Neural cell (in vitro differentiated cells): ENCODE measurements around the gene LDLRAD3. TPM values are rescaled to one million over a fixed set of nuclear protein-coding genes. Genes with fewer than 3 reads are reported as not detected.

Source experiments
- H2AFZ ChIP-seq: fragments of 200-600, 300-800 bp; sonication (generic), shearing (Covaris generic); 2 replicates; pipeline ENCODE4 v1.6.0; 2014; ENCODE audit warnings: low read depth, mild to moderate bottlenecking, antibody characterized with exemption, low read length, moderate library complexity
- H3F3A ChIP-seq: fragments of 200-600 bp; shearing (Covaris generic); 2 replicates; pipeline ENCODE4 v1.6.1; 2016; ENCODE audit warnings: mild to moderate bottlenecking, moderate library complexity, mixed read lengths, antibody characterized with exemption, low read length; ENCODE audit not compliant: insufficient read depth, poor library complexity, severe bottlenecking
- H3K27ac ChIP-seq: fragments of 200-600, 300-800 bp; sonication (generic), shearing (Covaris generic); 2 replicates; pipeline ENCODE4 v1.5.1; 2014; ENCODE audit warnings: mild to moderate bottlenecking, low read length, moderate library complexity
- H3K27me3 ChIP-seq: fragments of 300-800, 200-600 bp; sonication (generic), shearing (Covaris generic); 2 replicates; pipeline ENCODE4 v1.6.0; 2014; ENCODE audit warnings: mild to moderate bottlenecking, low read depth, low read length, moderate library complexity; ENCODE audit not compliant: insufficient read depth
- H3K36me3 ChIP-seq: fragments of 300-800, 200-600 bp; sonication (generic), shearing (Covaris generic); 2 replicates; pipeline ENCODE4 v1.5.1; 2014; ENCODE audit warnings: mild to moderate bottlenecking, antibody characterized with exemption, low read length, moderate library complexity; ENCODE audit not compliant: insufficient read depth
- H3K4me2 ChIP-seq: fragments of 300-800, 200-600 bp; sonication (generic), shearing (Covaris generic); 2 replicates; pipeline ENCODE4 v1.6.0; 2014; ENCODE audit warnings: mild to moderate bottlenecking, low read length
- H3K4me3 ChIP-seq: fragments of 300-800, 200-600 bp; sonication (generic), shearing (Covaris generic); 2 replicates; pipeline ENCODE4 v1.5.1; 2014; ENCODE audit warnings: mild to moderate bottlenecking, low read length, moderate library complexity
- H3K79me2 ChIP-seq: fragments of 200-600 bp; shearing (Covaris generic); replicated peaks from 2 replicates; pipeline ENCODE4 v1.6.0; 2014; ENCODE audit warnings: mild to moderate bottlenecking, low read length, moderate library complexity; ENCODE audit not compliant: insufficient read depth
- H3K9ac ChIP-seq: fragments of 300-800, 200-600 bp; sonication (generic), shearing (Covaris generic); 2 replicates; pipeline ENCODE4 v1.6.1; 2016; ENCODE audit warnings: mild to moderate bottlenecking, low read length, mixed read lengths
- H3K9me2 ChIP-seq: fragments of 200-600 bp; shearing (Covaris generic); 2 replicates; pipeline ENCODE4 v1.6.1; 2016; ENCODE audit warnings: mild to moderate bottlenecking, low read length, mixed read lengths; ENCODE audit not compliant: insufficient read depth
- H3K9me3 ChIP-seq: fragments of 200-600, 300-800 bp; sonication (generic), shearing (Covaris generic); 2 replicates; pipeline ENCODE4 v1.6.1; 2016; ENCODE audit warnings: mild to moderate bottlenecking, mixed run types, low read length, moderate library complexity, mixed read lengths
- H4K20me1 ChIP-seq: fragments of 200-600 bp; shearing (Covaris generic); 2 replicates; pipeline ENCODE4 v1.6.1; 2016; ENCODE audit warnings: mild to moderate bottlenecking, mixed run types; ENCODE audit not compliant: insufficient read depth
- EP300 ChIP-seq: fragments of 450-650 bp; conservative IDR thresholded peaks from 2 replicates; pipeline ENCODE4 v1.6.1; 2014; ENCODE audit warnings: antibody characterized with exemption, mild to moderate bottlenecking, moderate library complexity; ENCODE audit not compliant: poor library complexity, severe bottlenecking
- EZH2 ChIP-seq: fragments of 200-600, 300-800 bp; shearing (Covaris generic), sonication (generic); IDR thresholded peaks from 2 replicates; pipeline ENCODE4 v1.6.1; 2014; ENCODE audit warnings: antibody characterized with exemption, low read length, borderline replicate concordance, mild to moderate bottlenecking; ENCODE audit not compliant: insufficient read depth, poor library complexity, severe bottlenecking
- MXI1 ChIP-seq: fragments of 450-650 bp; conservative IDR thresholded peaks from 2 replicates; pipeline ENCODE4 v1.6.1; 2014; ENCODE audit warnings: antibody characterized with exemption, mild to moderate bottlenecking; ENCODE audit not compliant: poor library complexity, severe bottlenecking
- POLR2AphosphoS5 ChIP-seq: IDR thresholded peaks from 2 replicates; pipeline ENCODE4 v1.6.1; 2012
- RAD21 ChIP-seq: fragments of 450-650 bp; conservative IDR thresholded peaks from 2 replicates; pipeline ENCODE4 v1.6.1; 2014; ENCODE audit warnings: antibody characterized with exemption, mild to moderate bottlenecking, moderate library complexity
- SMC3 ChIP-seq: fragments of 450-650 bp; conservative IDR thresholded peaks from 2 replicates; pipeline ENCODE4 v1.6.1; 2014; ENCODE audit warnings: antibody characterized with exemption, mild to moderate bottlenecking, moderate library complexity; ENCODE audit not compliant: poor library complexity
- TAF1 ChIP-seq: IDR thresholded peaks from 2 replicates; pipeline ENCODE4 v1.6.1; 2012; ENCODE audit warnings: low read depth
- polyA plus RNA-seq: library from polyadenylated mRNA; depleted of rRNA; stranded (reverse); fragments of >200 nt; gene quantifications from 2 replicates; pipeline ENCODE4 v1.2.3, GENCODE V29; 2014
- TF ChIP-seq, protein P1 (sequence below): IDR thresholded peaks from 2 replicates; pipeline ENCODE4 v1.6.1; 2012; ENCODE audit warnings: borderline replicate concordance
- TF ChIP-seq, protein P2 (sequence below): fragments of 450-650 bp; IDR thresholded peaks from 2 replicates; pipeline ENCODE4 v1.5.1; 2014; ENCODE audit warnings: antibody characterized with exemption, mild to moderate bottlenecking, moderate library complexity; ENCODE audit not compliant: poor library complexity, severe bottlenecking

Gene LDLRAD3
- polyA plus RNA-seq, 1 donor from 2014 or later, result 3.5 TPM

DNA sequence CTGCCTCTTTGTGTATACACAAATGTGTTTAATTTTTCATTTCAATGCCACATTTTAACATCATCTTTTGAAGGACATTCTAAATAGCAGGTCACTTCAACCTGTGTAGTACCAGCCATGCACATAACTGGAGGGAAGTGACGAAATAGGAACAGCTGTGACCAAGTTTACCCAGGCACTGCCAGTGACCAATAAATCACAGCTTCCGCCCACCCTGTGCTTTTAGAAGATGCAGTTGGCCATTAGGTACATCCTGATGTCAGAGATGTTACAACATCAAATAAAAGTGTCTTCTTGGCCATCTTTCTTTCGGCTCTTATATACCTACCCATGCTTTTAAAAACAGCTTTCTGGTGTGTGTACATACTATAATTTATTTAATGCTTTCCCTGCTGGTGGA, 7.8 kb downstream of the LDLRAD3 start:
- no peak for TF ChIP-seq POLR2AphosphoS5
- TF ChIP-seq, protein P1, sequence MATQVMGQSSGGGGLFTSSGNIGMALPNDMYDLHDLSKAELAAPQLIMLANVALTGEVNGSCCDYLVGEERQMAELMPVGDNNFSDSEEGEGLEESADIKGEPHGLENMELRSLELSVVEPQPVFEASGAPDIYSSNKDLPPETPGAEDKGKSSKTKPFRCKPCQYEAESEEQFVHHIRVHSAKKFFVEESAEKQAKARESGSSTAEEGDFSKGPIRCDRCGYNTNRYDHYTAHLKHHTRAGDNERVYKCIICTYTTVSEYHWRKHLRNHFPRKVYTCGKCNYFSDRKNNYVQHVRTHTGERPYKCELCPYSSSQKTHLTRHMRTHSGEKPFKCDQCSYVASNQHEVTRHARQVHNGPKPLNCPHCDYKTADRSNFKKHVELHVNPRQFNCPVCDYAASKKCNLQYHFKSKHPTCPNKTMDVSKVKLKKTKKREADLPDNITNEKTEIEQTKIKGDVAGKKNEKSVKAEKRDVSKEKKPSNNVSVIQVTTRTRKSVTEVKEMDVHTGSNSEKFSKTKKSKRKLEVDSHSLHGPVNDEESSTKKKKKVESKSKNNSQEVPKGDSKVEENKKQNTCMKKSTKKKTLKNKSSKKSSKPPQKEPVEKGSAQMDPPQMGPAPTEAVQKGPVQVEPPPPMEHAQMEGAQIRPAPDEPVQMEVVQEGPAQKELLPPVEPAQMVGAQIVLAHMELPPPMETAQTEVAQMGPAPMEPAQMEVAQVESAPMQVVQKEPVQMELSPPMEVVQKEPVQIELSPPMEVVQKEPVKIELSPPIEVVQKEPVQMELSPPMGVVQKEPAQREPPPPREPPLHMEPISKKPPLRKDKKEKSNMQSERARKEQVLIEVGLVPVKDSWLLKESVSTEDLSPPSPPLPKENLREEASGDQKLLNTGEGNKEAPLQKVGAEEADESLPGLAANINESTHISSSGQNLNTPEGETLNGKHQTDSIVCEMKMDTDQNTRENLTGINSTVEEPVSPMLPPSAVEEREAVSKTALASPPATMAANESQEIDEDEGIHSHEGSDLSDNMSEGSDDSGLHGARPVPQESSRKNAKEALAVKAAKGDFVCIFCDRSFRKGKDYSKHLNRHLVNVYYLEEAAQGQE, result no peak
- no peak for TF ChIP-seq TAF1
- no peak for TF ChIP-seq EZH2
- no peak for TF ChIP-seq MXI1
- TF ChIP-seq RAD21, result no peak
- no peaks in the 10 kb centered on the region for H3F3A ChIP-seq
- no peaks in the 10 kb centered on the region for H3K36me3 ChIP-seq
- no peak overlapping the region for H3K9ac ChIP-seq
- no peak overlapping the region for H3K27ac ChIP-seq
- no peaks in the 10 kb centered on the region for H3K27me3 ChIP-seq
- no peak overlapping the region for H2AFZ ChIP-seq
- no peak overlapping the region for H3K4me3 ChIP-seq
- no peaks in the 10 kb centered on the region for H4K20me1 ChIP-seq
- H3K4me2 ChIP-seq, result no peak overlapping the region
- H3K79me2 ChIP-seq, result peaks cover 6% of the 10 kb centered on the region
- no peaks in the 10 kb centered on the region for H3K9me2 ChIP-seq
- no peaks in the 10 kb centered on the region for H3K9me3 ChIP-seq

DNA sequence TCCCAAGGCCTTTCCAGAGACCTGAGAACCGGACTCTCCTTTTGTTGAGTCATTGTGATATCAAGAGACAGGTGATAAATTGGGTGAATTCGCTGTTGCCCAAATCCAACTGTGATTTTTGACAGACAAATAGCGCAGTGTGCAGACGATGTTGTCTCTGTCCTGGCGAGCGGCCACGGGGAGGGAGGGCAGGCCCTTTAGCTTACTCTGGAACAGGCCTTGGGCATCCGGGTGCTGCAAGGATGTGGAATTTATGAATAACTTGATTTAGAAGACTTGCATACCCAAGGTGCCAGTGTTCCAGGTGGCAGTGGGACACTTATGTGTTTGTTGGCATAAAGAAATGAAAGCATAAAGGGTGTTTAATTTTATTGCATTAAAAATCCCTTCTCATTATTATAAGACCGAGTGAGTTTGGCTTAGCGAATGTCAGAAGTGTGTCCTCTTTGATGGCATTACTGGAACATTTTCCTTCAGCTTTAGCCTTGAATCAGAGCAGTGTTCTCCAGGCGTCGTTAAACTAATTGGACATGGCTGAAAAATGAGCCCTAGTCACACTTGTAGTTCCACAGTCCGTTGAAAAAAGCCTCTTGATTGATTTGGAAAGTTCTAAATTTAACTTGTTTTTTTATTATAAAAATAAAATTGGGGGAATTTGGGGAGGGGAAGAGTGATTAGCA, 9.4 kb downstream of the LDLRAD3 start:
- H3K36me3 ChIP-seq, result no peaks in the 10 kb centered on the region
- peaks cover 6% of the 10 kb centered on the region for H3K79me2 ChIP-seq
- no peaks in the 10 kb centered on the region for H3K27me3 ChIP-seq
- H3K9me3 ChIP-seq, result no peaks in the 10 kb centered on the region
- no peaks in the 10 kb centered on the region for H3K9me2 ChIP-seq
- H3F3A ChIP-seq, result no peaks in the 10 kb centered on the region
- TF ChIP-seq POLR2AphosphoS5 (no peak), EP300 (no peak), MXI1 (no peak), SMC3 (no peak), RAD21 (no peak), TAF1 (no peak), EZH2 (no peak)
- TF ChIP-seq, protein P1, result no peak
- TF ChIP-seq, protein P2, sequence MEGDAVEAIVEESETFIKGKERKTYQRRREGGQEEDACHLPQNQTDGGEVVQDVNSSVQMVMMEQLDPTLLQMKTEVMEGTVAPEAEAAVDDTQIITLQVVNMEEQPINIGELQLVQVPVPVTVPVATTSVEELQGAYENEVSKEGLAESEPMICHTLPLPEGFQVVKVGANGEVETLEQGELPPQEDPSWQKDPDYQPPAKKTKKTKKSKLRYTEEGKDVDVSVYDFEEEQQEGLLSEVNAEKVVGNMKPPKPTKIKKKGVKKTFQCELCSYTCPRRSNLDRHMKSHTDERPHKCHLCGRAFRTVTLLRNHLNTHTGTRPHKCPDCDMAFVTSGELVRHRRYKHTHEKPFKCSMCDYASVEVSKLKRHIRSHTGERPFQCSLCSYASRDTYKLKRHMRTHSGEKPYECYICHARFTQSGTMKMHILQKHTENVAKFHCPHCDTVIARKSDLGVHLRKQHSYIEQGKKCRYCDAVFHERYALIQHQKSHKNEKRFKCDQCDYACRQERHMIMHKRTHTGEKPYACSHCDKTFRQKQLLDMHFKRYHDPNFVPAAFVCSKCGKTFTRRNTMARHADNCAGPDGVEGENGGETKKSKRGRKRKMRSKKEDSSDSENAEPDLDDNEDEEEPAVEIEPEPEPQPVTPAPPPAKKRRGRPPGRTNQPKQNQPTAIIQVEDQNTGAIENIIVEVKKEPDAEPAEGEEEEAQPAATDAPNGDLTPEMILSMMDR, result no peak
- no peak overlapping the region for H3K27ac ChIP-seq
- H3K4me3 ChIP-seq, result no peak overlapping the region
- H2AFZ ChIP-seq, result no peak overlapping the region
- H4K20me1 ChIP-seq, result no peaks in the 10 kb centered on the region
- H3K4me2 ChIP-seq, result no peak overlapping the region
- no peak overlapping the region for H3K9ac ChIP-seq
